ENCODE data around the gene NRL.

DNA sequence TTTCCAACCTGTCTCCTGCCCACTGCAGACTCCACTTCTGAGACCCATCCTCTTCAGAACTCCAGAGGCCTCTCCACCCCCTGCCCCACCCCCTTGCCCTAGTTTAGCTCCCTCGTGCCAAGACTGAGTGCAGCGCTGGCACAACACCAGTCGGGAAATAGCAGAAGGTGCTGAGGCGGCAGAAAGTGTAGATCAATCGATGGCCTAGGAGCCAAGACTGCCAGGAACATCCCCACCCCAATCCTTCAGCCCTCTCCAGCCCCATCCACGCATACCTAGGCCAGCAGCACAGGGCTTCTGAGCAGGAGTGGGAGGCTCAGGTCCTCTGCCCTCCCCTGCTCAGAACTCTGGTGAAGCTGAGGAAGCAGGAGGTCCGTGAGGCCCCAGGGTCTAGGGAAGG, 42.3 kb downstream of the NRL start:
- TF ChIP-seq, protein P1, sequence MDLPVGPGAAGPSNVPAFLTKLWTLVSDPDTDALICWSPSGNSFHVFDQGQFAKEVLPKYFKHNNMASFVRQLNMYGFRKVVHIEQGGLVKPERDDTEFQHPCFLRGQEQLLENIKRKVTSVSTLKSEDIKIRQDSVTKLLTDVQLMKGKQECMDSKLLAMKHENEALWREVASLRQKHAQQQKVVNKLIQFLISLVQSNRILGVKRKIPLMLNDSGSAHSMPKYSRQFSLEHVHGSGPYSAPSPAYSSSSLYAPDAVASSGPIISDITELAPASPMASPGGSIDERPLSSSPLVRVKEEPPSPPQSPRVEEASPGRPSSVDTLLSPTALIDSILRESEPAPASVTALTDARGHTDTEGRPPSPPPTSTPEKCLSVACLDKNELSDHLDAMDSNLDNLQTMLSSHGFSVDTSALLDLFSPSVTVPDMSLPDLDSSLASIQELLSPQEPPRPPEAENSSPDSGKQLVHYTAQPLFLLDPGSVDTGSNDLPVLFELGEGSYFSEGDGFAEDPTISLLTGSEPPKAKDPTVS (IDR thresholded peaks at IDR 0.05; ENCODE audit: low read depth, low read length): no peak
- TF ChIP-seq, protein P2, sequence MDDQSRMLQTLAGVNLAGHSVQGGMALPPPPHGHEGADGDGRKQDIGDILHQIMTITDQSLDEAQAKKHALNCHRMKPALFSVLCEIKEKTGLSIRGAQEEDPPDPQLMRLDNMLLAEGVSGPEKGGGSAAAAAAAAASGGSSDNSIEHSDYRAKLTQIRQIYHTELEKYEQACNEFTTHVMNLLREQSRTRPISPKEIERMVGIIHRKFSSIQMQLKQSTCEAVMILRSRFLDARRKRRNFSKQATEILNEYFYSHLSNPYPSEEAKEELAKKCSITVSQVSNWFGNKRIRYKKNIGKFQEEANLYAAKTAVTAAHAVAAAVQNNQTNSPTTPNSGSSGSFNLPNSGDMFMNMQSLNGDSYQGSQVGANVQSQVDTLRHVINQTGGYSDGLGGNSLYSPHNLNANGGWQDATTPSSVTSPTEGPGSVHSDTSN (IDR thresholded peaks at IDR 0.05; ENCODE audit: insufficient replicate concordance, low read depth, low read length): no peak
- TF ChIP-seq EZH2 (IDR thresholded peaks at IDR 0.05; ENCODE audit: borderline replicate concordance, control insufficient read depth, low read depth, low read length) (no peak), ESRRA (IDR thresholded peaks at IDR 0.05; ENCODE audit: low read length) (no peak), SMC3 (IDR thresholded peaks at IDR 0.05; ENCODE audit: borderline replicate concordance, low read length) (no peak), YY1 (IDR thresholded peaks at IDR 0.05; ENCODE audit: low read depth, low read length) (no peak), SREBF2 (IDR thresholded peaks at IDR 0.05; ENCODE audit: low read length) (no peak), TCF7 (IDR thresholded peaks at IDR 0.05; ENCODE audit: borderline replicate concordance) (no peak), HDAC6 (IDR thresholded peaks at IDR 0.05; ENCODE audit: unreplicated experiment) (no peak), BRCA1 (IDR thresholded peaks at IDR 0.05; ENCODE audit: low read depth, low read length) (no peak)
- TF ChIP-seq, protein P3, sequence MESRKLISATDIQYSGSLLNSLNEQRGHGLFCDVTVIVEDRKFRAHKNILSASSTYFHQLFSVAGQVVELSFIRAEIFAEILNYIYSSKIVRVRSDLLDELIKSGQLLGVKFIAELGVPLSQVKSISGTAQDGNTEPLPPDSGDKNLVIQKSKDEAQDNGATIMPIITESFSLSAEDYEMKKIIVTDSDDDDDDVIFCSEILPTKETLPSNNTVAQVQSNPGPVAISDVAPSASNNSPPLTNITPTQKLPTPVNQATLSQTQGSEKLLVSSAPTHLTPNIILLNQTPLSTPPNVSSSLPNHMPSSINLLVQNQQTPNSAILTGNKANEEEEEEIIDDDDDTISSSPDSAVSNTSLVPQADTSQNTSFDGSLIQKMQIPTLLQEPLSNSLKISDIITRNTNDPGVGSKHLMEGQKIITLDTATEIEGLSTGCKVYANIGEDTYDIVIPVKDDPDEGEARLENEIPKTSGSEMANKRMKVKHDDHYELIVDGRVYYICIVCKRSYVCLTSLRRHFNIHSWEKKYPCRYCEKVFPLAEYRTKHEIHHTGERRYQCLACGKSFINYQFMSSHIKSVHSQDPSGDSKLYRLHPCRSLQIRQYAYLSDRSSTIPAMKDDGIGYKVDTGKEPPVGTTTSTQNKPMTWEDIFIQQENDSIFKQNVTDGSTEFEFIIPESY (IDR thresholded peaks at IDR 0.05): no peak
- TF ChIP-seq, protein P4, sequence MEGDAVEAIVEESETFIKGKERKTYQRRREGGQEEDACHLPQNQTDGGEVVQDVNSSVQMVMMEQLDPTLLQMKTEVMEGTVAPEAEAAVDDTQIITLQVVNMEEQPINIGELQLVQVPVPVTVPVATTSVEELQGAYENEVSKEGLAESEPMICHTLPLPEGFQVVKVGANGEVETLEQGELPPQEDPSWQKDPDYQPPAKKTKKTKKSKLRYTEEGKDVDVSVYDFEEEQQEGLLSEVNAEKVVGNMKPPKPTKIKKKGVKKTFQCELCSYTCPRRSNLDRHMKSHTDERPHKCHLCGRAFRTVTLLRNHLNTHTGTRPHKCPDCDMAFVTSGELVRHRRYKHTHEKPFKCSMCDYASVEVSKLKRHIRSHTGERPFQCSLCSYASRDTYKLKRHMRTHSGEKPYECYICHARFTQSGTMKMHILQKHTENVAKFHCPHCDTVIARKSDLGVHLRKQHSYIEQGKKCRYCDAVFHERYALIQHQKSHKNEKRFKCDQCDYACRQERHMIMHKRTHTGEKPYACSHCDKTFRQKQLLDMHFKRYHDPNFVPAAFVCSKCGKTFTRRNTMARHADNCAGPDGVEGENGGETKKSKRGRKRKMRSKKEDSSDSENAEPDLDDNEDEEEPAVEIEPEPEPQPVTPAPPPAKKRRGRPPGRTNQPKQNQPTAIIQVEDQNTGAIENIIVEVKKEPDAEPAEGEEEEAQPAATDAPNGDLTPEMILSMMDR (IDR thresholded peaks at IDR 0.05 in 2 of 3, conservative IDR thresholded peaks at IDR 0.05 in 1 of 3; ENCODE audit: control insufficient read depth in 2 of 3, extremely low read depth in 1 of 3, insufficient read depth in 1 of 3, low read depth in 3 of 3, low read length in 3 of 3): no peak
- TF ChIP-seq, protein P5, sequence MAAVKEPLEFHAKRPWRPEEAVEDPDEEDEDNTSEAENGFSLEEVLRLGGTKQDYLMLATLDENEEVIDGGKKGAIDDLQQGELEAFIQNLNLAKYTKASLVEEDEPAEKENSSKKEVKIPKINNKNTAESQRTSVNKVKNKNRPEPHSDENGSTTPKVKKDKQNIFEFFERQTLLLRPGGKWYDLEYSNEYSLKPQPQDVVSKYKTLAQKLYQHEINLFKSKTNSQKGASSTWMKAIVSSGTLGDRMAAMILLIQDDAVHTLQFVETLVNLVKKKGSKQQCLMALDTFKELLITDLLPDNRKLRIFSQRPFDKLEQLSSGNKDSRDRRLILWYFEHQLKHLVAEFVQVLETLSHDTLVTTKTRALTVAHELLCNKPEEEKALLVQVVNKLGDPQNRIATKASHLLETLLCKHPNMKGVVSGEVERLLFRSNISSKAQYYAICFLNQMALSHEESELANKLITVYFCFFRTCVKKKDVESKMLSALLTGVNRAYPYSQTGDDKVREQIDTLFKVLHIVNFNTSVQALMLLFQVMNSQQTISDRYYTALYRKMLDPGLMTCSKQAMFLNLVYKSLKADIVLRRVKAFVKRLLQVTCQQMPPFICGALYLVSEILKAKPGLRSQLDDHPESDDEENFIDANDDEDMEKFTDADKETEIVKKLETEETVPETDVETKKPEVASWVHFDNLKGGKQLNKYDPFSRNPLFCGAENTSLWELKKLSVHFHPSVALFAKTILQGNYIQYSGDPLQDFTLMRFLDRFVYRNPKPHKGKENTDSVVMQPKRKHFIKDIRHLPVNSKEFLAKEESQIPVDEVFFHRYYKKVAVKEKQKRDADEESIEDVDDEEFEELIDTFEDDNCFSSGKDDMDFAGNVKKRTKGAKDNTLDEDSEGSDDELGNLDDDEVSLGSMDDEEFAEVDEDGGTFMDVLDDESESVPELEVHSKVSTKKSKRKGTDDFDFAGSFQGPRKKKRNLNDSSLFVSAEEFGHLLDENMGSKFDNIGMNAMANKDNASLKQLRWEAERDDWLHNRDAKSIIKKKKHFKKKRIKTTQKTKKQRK (IDR thresholded peaks at IDR 0.05; ENCODE audit: low read depth, low read length): no peak

All from GM12878 (cell line).